Measurements from ENCODE around the gene JUN. TPM values are rescaled to one million over a fixed set of nuclear protein-coding genes. Genes with fewer than 3 reads are reported as not detected.

The JUN gene
- total and polyA plus RNA-seq, 2 of the 13 experiments (the other 11 are each of a cell fraction or from before 2014, with no cell fraction given) = 18.2 to 22.3 TPM

DNA sequence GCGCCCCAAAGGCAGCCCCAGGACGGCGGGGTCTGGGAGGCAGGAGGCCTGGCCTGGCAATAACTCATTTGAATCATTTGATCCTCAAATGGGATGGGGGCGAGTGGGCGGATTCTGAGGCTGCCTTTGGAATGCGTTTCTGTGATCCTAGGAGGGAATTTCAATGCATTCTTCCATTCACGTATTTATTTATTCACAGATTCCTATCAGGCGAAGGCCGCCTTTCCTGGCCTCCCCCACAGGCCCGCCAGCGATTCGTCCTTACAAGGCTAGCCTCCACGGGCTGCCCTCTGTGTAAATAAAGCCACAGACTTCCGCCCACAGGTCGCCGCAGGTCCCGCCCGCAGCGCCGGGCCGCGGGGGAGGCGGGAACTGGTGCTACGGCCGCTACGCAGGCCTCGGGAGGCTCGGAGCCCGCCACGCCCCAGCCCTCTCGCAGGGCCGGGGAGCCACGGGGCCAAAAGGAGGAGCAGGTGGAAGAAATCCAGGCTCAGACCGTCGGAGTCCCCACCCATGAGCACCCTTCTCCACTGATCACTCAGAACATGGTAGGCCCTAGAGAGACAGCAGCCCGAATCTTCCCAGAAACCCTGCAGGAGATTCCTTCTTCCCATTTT, 31.3 kb upstream of the JUN start (continued):
- TF ChIP-seq, protein P1, sequence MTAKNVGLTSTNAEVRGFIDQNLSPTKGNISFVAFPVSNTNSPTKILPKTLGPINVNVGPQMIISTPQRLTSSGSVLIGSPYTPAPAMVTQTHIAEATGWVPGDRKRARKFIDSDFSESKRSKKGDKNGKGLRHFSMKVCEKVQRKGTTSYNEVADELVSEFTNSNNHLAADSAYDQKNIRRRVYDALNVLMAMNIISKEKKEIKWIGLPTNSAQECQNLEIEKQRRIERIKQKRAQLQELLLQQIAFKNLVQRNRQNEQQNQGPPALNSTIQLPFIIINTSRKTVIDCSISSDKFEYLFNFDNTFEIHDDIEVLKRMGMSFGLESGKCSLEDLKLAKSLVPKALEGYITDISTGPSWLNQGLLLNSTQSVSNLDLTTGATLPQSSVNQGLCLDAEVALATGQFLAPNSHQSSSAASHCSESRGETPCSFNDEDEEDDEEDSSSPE (CRISPR knock-in tag; IDR thresholded peaks at IDR 0.05) = peak; percentile 40; the same call in 1 of the 2 replicates
- TF ChIP-seq, protein P2, sequence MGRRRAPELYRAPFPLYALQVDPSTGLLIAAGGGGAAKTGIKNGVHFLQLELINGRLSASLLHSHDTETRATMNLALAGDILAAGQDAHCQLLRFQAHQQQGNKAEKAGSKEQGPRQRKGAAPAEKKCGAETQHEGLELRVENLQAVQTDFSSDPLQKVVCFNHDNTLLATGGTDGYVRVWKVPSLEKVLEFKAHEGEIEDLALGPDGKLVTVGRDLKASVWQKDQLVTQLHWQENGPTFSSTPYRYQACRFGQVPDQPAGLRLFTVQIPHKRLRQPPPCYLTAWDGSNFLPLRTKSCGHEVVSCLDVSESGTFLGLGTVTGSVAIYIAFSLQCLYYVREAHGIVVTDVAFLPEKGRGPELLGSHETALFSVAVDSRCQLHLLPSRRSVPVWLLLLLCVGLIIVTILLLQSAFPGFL (CRISPR knock-in tag; IDR thresholded peaks at IDR 0.05) = no peak
- TF ChIP-seq MIER3 (CRISPR knock-in tag; IDR thresholded peaks at IDR 0.05; ENCODE audit: borderline replicate concordance) (no peak), SMARCE1 (IDR thresholded peaks at IDR 0.05; ENCODE audit: borderline replicate concordance) (no peak), RNF2 (conservative IDR thresholded peaks at IDR 0.05; ENCODE audit: low read depth) (no peak), TCF7L2 (IDR thresholded peaks at IDR 0.05; ENCODE audit: low read depth, low read length) (no peak), ZNF350 (CRISPR knock-in tag; IDR thresholded peaks at IDR 0.05; ENCODE audit: borderline replicate concordance, low read depth) (no peak), GABPB1 (CRISPR knock-in tag; IDR thresholded peaks at IDR 0.05) (peak; percentile 76), KDM2A (CRISPR knock-in tag; IDR thresholded peaks at IDR 0.05; ENCODE audit: borderline replicate concordance, low read depth) (peak; percentile 73), EED (CRISPR knock-in tag; IDR thresholded peaks at IDR 0.05) (no peak), SP5 (CRISPR knock-in tag; IDR thresholded peaks at IDR 0.05; ENCODE audit: borderline replicate concordance, low read depth) (peak; percentile 40; the same call in 1 of the 2 replicates), HNRNPLL (IDR thresholded peaks at IDR 0.05; ENCODE audit: low read depth, low read length, poor library complexity, severe bottlenecking) (peak; percentile 97), ZNF816 (CRISPR knock-in tag; IDR thresholded peaks at IDR 0.05; ENCODE audit: borderline replicate concordance) (no peak), ZNF839 (CRISPR knock-in tag; IDR thresholded peaks at IDR 0.05; ENCODE audit: borderline replicate concordance) (no peak), EP300 (IDR thresholded peaks at IDR 0.05; ENCODE audit: low read depth in 2 of 2, low read length in 2 of 2) (no peak), EP300 (CRISPR knock-in tag; IDR thresholded peaks at IDR 0.05; ENCODE audit: borderline replicate concordance) (peak; percentile 71), NR2F6 (IDR thresholded peaks at IDR 0.05) (no peak), NR2F6 (CRISPR knock-in tag; IDR thresholded peaks at IDR 0.05) (peak; percentile 33; the same call in 1 of the 2 replicates), EEA1 (CRISPR knock-in tag; IDR thresholded peaks at IDR 0.05; ENCODE audit: borderline replicate concordance) (no peak)
- TF ChIP-seq, protein P3, sequence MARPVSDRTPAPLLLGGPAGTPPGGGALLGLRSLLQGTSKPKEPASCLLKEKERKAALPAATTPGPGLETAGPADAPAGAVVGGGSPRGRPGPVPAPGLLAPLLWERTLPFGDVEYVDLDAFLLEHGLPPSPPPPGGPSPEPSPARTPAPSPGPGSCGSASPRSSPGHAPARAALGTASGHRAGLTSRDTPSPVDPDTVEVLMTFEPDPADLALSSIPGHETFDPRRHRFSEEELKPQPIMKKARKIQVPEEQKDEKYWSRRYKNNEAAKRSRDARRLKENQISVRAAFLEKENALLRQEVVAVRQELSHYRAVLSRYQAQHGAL (CRISPR knock-in tag; IDR thresholded peaks at IDR 0.05; ENCODE audit: not compliant biosample characterization) = no peak
- TF ChIP-seq, protein P4, sequence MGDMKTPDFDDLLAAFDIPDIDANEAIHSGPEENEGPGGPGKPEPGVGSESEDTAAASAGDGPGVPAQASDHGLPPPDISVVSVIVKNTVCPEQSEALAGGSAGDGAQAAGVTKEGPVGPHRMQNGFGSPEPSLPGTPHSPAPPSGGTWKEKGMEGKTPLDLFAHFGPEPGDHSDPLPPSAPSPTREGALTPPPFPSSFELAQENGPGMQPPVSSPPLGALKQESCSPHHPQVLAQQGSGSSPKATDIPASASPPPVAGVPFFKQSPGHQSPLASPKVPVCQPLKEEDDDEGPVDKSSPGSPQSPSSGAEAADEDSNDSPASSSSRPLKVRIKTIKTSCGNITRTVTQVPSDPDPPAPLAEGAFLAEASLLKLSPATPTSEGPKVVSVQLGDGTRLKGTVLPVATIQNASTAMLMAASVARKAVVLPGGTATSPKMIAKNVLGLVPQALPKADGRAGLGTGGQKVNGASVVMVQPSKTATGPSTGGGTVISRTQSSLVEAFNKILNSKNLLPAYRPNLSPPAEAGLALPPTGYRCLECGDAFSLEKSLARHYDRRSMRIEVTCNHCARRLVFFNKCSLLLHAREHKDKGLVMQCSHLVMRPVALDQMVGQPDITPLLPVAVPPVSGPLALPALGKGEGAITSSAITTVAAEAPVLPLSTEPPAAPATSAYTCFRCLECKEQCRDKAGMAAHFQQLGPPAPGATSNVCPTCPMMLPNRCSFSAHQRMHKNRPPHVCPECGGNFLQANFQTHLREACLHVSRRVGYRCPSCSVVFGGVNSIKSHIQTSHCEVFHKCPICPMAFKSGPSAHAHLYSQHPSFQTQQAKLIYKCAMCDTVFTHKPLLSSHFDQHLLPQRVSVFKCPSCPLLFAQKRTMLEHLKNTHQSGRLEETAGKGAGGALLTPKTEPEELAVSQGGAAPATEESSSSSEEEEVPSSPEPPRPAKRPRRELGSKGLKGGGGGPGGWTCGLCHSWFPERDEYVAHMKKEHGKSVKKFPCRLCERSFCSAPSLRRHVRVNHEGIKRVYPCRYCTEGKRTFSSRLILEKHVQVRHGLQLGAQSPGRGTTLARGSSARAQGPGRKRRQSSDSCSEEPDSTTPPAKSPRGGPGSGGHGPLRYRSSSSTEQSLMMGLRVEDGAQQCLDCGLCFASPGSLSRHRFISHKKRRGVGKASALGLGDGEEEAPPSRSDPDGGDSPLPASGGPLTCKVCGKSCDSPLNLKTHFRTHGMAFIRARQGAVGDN (CRISPR knock-in tag; IDR thresholded peaks at IDR 0.05) = peak; percentile 62
- TF ChIP-seq, protein P5, sequence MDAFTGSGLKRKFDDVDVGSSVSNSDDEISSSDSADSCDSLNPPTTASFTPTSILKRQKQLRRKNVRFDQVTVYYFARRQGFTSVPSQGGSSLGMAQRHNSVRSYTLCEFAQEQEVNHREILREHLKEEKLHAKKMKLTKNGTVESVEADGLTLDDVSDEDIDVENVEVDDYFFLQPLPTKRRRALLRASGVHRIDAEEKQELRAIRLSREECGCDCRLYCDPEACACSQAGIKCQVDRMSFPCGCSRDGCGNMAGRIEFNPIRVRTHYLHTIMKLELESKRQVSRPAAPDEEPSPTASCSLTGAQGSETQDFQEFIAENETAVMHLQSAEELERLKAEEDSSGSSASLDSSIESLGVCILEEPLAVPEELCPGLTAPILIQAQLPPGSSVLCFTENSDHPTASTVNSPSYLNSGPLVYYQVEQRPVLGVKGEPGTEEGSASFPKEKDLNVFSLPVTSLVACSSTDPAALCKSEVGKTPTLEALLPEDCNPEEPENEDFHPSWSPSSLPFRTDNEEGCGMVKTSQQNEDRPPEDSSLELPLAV (CRISPR knock-in tag; conservative IDR thresholded peaks at IDR 0.05; ENCODE audit: low read depth) = no peak

All from HepG2 (cell line).